ENCODE data around the gene SLC23A3. TPM values are rescaled to one million over a fixed set of nuclear protein-coding genes. Genes with fewer than 3 reads are reported as not detected.
"Not testable (repeated sequence)": the region's sequence is repeated elsewhere in the genome, so short reads cannot be mapped to it uniquely, and the experiment has no call there.

The SLC23A3 gene
- total RNA-seq, 2 donors from 2014 or later = 2.4 to 3.3 TPM

GRCh38 chr2:219209236-219210195 is 39.7 kb upstream of the SLC23A3 start:
- peaks cover 20 to 21% of the 10 kb centered on the region in 2 donors for H3K4me1 Mint-ChIP-seq (ENCODE audit: low read depth in 2 of 2)
- DNase-seq (ENCODE audit: low spot score) = no peak
- no peaks in the 10 kb centered on the region for H3K9me3 Mint-ChIP-seq
- H3K4me3 Mint-ChIP-seq = peak overlapping the region; percentile 33
- H3K27me3 Mint-ChIP-seq = no peaks in the 10 kb centered on the region
- peak overlapping the region; percentile 62 to 70 for H3K27ac Mint-ChIP-seq
- no peaks in the 10 kb centered on the region for H3K36me3 Mint-ChIP-seq
- ATAC-seq = no peak

GRCh38 chr2:219207884-219208740 is 38.3 kb upstream of the SLC23A3 start:
- DNase-seq (ENCODE audit: low spot score) (no peak), ATAC-seq (no peak)
- H3K27me3 Mint-ChIP-seq = no peaks in the 10 kb centered on the region
- no peaks in the 10 kb centered on the region for H3K9me3 Mint-ChIP-seq
- H3K36me3 Mint-ChIP-seq = no peaks in the 10 kb centered on the region
- peak overlapping the region; percentile 63 to 73 for H3K27ac Mint-ChIP-seq
- H3K4me3 Mint-ChIP-seq = peak overlapping the region; percentile 82
- H3K4me1 Mint-ChIP-seq (ENCODE audit: low read depth in 2 of 2) = peaks cover 20 to 21% of the 10 kb centered on the region in 2 donors

- Mint-ChIP-seq H3K4me1 (ENCODE audit: low read depth in 2 of 2) (peaks cover 20 to 21% of the 10 kb centered on the region in 2 donors), H3K27ac (peak overlapping the region; percentile 63 to 73), H3K27me3 (no peaks in the 10 kb centered on the region), H3K9me3 (no peaks in the 10 kb centered on the region), H3K4me3 (peak overlapping the region; percentile 82), H3K36me3 (no peaks in the 10 kb centered on the region)
- ATAC-seq (no peak), DNase-seq (ENCODE audit: low spot score) (no peak)
These were observed 37.5 kb upstream of the SLC23A3 start for GRCh38 chr2:219207134-219207883.

GRCh38 chr2:219206328-219207133 is 36.7 kb upstream of the SLC23A3 start, which contains the start of gene ZFAND2B:
ZFAND2B (plus strand) TSS chr2:219206782; CDS start chr2:219206988, 206 bp downstream.
- Mint-ChIP-seq H3K9me3 (no peaks in the 10 kb centered on the region), H3K27ac (peak within 1 kb of the TSS; percentile 88 to 96), H3K36me3 (no peaks in the 10 kb centered on the region), H3K27me3 (no peaks in the 10 kb centered on the region), H3K4me1 (ENCODE audit: low read depth in 2 of 2) (peaks cover 20 to 21% of the 10 kb centered on the region in 2 donors), H3K4me3 (peak within 1 kb of the TSS; percentile 82)
- DNase-seq (ENCODE audit: low spot score) = peak; percentile 96
- peak; percentile 98 for ATAC-seq

- ATAC-seq (no peak), DNase-seq (ENCODE audit: low spot score) (no peak)
- Mint-ChIP-seq H3K4me3 (peak overlapping the region; percentile 82), H3K4me1 (ENCODE audit: low read depth in 2 of 2) (peaks cover 17 to 21% of the 10 kb centered on the region in 2 donors), H3K27me3 (no peaks in the 10 kb centered on the region), H3K36me3 (no peaks in the 10 kb centered on the region), H3K9me3 (no peaks in the 10 kb centered on the region), H3K27ac (peak overlapping the region; percentile 88 to 96)
These were observed 36.1 kb upstream of the SLC23A3 start for GRCh38 chr2:219205981-219206327.

- H3K27ac Mint-ChIP-seq = peak overlapping the region; percentile 88 to 96
- peaks cover 24 to 27% of the 10 kb centered on the region in 2 donors for H3K4me1 Mint-ChIP-seq (ENCODE audit: low read depth in 2 of 2)
- no peaks in the 10 kb centered on the region for H3K27me3 Mint-ChIP-seq
- H3K9me3 Mint-ChIP-seq = no peaks in the 10 kb centered on the region
- H3K36me3 Mint-ChIP-seq = no peaks in the 10 kb centered on the region
- DNase-seq (ENCODE audit: low spot score) = no peak
- H3K4me3 Mint-ChIP-seq = peak overlapping the region; percentile 82
- ATAC-seq = no peak
These were observed 35.3 kb upstream of the SLC23A3 start for GRCh38 chr2:219205165-219205538.

- peak overlapping the region; percentile 82 for H3K4me3 Mint-ChIP-seq
- peak overlapping the region in 1 of 2 donors; percentile 96 for H3K27ac Mint-ChIP-seq
- H3K9me3 Mint-ChIP-seq = no peaks in the 10 kb centered on the region
- ATAC-seq = no peak
- H3K27me3 Mint-ChIP-seq = peaks cover 0 to 1% of the 10 kb centered on the region in 2 donors
- H3K4me1 Mint-ChIP-seq (ENCODE audit: low read depth in 2 of 2) = peaks cover 20 to 28% of the 10 kb centered on the region in 2 donors
- DNase-seq (ENCODE audit: low spot score) = no peak
- H3K36me3 Mint-ChIP-seq = no peaks in the 10 kb centered on the region
These were observed 34.8 kb upstream of the SLC23A3 start for GRCh38 chr2:219204425-219205164.

- H3K4me1 Mint-ChIP-seq (ENCODE audit: low read depth in 2 of 2) = peaks cover 12 to 17% of the 10 kb centered on the region in 2 donors
- not testable (repeated sequence) for ATAC-seq; DNase-seq (ENCODE audit: low spot score); H3K4me3 Mint-ChIP-seq; H3K27me3 Mint-ChIP-seq; H3K36me3 Mint-ChIP-seq; H3K9me3 Mint-ChIP-seq
- peak overlapping the region in 1 of 2 donors; percentile 81 for H3K27ac Mint-ChIP-seq
These were observed 31.5 kb upstream of the SLC23A3 start for GRCh38 chr2:219201331-219201730.

- not testable (repeated sequence) for H3K9me3 Mint-ChIP-seq; DNase-seq (ENCODE audit: low spot score); ATAC-seq; H3K27me3 Mint-ChIP-seq; H3K36me3 Mint-ChIP-seq
- peaks cover 8 to 12% of the 10 kb centered on the region in 2 donors for H3K4me1 Mint-ChIP-seq (ENCODE audit: low read depth in 2 of 2)
- peak overlapping the region; percentile 78 to 81 for H3K27ac Mint-ChIP-seq
- H3K4me3 Mint-ChIP-seq = peak overlapping the region; percentile 82
These were observed 30.9 kb upstream of the SLC23A3 start for GRCh38 chr2:219200502-219201326.

- peak overlapping the region in 1 of 2 donors; percentile 81 for H3K27ac Mint-ChIP-seq
- H3K27me3 Mint-ChIP-seq = peaks cover 3 to 8% of the 10 kb centered on the region in 2 donors
- H3K36me3 Mint-ChIP-seq = no peaks in the 10 kb centered on the region
- H3K9me3 Mint-ChIP-seq = no peaks in the 10 kb centered on the region
- H3K4me1 Mint-ChIP-seq (ENCODE audit: low read depth in 2 of 2) = peaks cover 8 to 12% of the 10 kb centered on the region in 2 donors
- no peak overlapping the region for H3K4me3 Mint-ChIP-seq
- no peak for DNase-seq (ENCODE audit: low spot score)
- ATAC-seq = peak in 1 of 2 donors; percentile 32
These were observed 29.8 kb upstream of the SLC23A3 start for GRCh38 chr2:219199470-219200211.

GRCh38 chr2:219198974-219199373 is 29.1 kb upstream of the SLC23A3 start:
- Mint-ChIP-seq H3K9me3 (no peaks in the 10 kb centered on the region), H3K27ac (no peak overlapping the region), H3K36me3 (no peaks in the 10 kb centered on the region), H3K27me3 (peaks cover 3 to 8% of the 10 kb centered on the region in 2 donors), H3K4me1 (ENCODE audit: low read depth in 2 of 2) (peaks cover 8 to 12% of the 10 kb centered on the region in 2 donors), H3K4me3 (no peak overlapping the region)
- ATAC-seq (no peak), DNase-seq (ENCODE audit: low spot score) (no peak)
